NT2/D1 (cell line): ENCODE data around the gene PADI2.

Experiments used
- SUZ12 ChIP-seq: IDR thresholded peaks from 2 replicates; pipeline ENCODE4 v1.6.1; 2011; ENCODE audit not compliant: insufficient read length, insufficient read depth; ENCODE audit errors: extremely low read depth
- YY1 ChIP-seq: IDR thresholded peaks from 2 replicates; pipeline ENCODE4 v1.6.1; 2011; ENCODE audit not compliant: insufficient read length, insufficient read depth

GRCh38 chr1:17068789-17069188, 50.5 kb downstream of the PADI2 start:
- TF ChIP-seq SUZ12 = no peak
- TF ChIP-seq YY1 = no peak
